Hematopoietic multipotent progenitor cell treated with erythropoietin and hydrocortisone succinate and interleukin-3 and kit ligand, for 8 days (in vitro differentiated cells): ENCODE results near the gene FAM217B.

Source experiments
- DNase-seq: peaks from one replicate; pipeline ENCODE4 v3.0.0-alpha.2; 2015

FAM217B gene, protein sequence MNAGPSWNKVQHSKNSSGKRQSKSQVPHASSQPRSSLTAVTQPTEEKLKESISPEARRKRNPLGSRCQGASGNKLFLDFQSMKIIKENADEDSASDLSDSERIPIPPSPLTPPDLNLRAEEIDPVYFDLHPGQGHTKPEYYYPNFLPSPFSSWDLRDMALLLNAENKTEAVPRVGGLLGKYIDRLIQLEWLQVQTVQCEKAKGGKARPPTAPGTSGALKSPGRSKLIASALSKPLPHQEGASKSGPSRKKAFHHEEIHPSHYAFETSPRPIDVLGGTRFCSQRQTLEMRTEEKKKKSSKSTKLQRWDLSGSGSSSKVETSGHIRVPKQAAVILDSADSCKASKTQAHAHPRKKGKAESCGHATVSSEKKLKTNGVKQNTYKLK

DNA sequence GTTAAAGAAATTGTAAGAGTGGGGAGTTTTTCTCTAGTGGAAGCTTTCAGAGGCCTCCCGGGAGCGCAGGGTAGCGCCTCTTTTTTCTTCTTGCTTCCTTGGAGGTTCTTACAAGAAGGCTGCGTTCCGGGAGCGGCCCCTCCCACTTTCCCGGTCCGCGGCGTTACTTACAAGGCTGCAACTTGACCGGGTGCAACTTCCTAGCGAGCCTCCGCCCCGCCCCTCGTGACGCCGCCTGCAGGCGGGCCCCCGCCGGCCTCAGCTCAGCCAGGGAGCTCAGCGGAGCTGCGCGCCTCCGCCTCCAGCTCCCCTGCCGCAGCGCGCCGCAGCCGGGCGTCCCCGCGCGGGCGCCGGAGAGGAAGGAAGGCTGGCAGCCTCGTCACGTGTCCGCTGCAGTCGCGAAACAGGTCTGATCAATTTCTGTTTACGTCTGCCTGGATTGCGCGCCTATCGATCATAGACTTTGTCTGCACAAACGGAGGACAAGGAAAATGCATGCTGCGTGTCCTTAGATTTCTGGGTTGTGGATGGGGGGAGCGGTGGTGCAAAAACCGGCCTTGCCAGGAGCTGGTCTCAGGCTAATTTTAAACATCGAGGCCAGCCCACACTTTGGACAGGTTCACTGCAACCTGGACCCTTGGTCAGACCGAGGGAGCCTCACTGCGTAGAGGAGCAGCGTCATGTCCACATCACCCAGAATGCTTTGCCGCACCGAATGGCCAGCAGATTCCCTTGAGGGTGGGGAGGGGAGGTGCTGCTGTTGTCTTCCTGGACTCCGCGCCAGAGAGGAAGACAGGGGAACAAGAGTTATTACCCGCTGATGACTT, at the start of gene FAM217B, which contains the start of gene PPP1R3D:
TSS of gene FAM217B (plus strand) at position 261 of the 827 bp plus-strand sequence. CDS start 3,555 bp downstream, outside the sequence.
TSS of gene PPP1R3D (minus strand) at position 177 of the 827 bp plus-strand sequence. CDS start 374 bp downstream, outside the sequence.
- DNase-seq: peak; percentile 91

DNA sequence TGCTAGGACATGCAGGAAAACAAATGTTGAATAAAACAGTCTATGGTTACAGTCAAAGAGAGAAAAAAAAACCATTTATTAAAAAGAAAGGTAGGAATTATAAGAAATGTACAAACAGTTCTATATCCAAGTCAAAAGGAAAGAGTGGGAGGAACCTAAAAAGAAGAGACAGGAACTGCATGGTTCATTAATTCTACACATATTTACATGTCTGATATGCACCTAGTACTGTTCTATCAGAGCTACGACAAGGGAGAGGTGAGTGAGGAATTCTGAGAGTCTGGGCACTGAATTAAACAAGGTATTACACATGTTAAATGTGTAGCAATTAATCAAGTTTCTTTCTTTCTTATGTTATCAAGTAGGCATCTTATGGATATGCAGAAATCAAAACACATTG, 48.6 kb upstream of the FAM217B start:
- DNase-seq: no peak

DNA sequence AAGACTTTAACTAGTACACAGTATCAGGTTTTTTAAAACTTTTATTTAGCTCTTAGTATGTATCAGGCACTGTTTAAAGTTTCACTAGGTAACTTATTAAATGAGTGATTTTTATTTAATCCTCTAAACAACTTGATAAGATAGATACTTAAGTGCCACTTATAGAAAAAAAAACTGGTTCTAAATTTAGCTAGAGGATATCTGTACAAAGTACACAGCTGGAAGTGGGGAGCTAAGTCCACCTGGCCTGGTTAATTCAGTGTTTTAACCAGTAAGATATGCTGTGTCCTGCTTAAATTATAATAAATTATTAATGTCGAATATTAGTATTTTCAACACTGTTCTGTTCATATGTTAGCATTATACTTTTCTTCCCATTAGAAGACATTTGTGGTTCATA, 44.3 kb upstream of the FAM217B start:
- DNase-seq: no peak

DNA sequence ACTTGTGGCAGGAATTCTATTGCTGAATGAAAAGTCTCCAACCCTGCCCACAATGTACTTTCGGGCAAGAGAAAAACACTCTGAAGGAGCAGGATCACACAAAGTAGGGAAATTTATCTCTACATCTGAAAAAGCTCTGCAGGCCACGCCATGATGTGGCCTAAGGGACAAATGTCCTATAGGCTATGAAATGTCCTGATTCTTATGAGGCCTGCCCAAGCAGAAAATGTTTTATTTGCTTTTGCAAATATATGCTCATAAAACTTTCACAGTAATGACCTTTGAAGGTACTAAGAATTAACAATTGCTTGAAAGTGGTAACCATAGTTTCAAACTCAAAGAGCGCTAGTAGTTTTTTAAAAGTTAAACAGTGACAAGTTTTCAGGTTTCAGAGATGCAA, 37.7 kb upstream of the FAM217B start:
- DNase-seq: no peak

DNA sequence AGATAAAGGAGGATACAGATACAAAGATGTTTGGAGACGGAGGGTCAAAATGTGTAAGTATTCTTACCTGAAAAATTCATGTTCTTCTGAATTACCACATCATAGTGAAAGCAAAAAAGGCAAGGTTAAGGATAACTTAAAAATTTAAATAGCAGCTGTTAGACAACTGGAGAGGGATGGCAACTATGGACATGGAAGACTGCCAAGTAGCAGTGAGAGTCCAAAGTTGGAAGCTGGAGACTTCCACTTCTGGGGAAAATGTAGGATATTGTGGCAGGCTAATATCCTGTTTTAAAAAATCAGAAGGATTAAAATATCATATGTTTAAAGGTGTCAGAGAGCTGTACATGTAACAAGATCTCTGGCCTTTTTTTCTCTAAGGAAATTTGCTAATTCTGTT, 36.6 kb upstream of the FAM217B start:
- DNase-seq: no peak

DNA sequence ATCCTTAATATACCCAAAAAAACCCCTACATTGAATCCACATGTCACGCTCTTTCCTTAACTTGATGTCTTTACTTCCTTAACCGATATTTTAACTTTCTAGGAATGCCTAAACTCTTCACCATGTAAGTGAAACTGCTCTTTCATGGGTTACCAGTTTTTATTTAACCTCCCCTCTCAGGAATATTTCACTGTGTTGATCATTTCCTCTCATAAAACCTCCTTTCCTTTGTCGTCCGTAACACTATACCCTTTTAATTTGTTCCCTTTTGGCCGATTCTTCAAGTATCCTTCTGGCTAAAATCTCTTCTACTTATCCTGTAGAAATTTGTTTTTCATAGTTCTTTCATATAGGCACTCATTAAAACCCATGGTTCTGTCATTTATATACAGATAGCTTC, 31.3 kb upstream of the FAM217B start:
- DNase-seq: no peak

DNA sequence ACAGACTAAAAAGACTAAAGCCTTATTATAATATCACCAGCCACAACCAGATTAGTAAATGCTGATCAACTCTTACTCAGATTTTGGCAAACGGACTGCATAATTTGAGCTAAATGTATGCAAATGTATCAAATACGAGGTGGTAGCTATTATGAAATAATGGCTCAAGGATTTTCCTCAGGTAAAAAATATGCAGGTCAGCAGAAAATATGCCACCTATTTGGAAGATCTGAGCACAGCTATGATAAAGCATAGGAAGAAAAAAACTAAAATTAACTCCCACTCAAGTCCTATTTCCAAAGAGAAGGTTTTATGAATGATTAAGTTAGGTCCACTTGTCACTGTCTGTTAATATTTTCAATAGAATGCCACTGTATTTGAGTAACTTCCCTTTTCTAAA, 29.1 kb upstream of the FAM217B start:
- no peak for DNase-seq

DNA sequence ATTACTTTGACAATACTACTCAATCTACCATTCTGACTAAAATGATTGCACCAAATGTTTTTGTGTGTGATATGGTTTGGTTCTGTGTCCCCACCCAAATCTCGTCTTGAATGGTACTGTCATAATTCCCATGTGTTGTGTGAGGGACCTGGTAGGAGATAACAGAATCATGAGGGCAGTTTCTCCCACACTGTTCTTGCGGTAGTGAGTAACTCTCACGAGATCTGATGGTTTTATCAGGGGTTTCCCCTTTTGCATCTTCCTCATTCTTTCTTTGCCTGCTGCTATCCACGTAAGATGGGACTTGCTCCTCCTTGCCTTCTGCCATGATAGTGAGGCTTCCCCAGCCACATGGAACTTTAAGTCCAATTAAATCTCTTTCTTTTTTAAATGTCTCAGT, 27.6 kb upstream of the FAM217B start:
- DNase-seq: peak; percentile 45

DNA sequence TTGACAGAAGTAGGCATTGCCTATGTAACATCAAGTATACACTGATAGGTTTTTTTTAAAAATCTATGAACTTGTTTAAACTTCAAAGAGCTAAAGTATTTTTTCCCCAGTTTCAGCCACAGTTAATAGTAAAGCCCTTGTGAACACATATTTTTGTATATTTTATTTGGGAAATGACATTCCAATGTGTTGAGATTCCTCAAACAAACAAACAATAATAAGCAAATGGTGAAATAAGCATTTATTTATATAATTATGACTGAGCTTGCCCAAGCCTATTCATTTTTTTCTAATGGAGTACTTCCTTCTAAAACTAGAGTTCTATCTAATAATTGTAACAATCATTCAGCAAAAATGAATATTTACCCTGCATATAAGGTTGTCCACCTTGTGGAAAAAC, 19.2 kb upstream of the FAM217B start:
- DNase-seq: no peak

DNA sequence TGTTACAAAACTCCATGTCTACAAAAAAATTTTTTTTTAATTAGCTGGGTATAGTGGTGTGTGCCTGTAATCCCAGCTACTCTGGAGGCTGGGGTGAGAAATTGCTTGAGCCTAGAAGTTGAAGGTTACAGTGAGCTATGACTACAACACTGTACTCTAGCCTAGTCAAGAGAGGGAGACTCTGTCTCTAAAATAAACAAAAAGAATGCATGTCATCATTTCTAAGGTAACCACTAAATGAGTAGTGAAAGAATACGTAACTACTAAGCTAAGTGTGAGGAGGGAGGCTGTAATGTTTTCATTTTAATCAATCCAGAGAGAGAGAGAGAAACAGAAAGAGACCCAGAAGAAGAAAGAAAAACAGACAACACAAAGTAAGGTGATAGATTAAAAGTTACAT, 16.7 kb upstream of the FAM217B start:
- no peak for DNase-seq

DNA sequence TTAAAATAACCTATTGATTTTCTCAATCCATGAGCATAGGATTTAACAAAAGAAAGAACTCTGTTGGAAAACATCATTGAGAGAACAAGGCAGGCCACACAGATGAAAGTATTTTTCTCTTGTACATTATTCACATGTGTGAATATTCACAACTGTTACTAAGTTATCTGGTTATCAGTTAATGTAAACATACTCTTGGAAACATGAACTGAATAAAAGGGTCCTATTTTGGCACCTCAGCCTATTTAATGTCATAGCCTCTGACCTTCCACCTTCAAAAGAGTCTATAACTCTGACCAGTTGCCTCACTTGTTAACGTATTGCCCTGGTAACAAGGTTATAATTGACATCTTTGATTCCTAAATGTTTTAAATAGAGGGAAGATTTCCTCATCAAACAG, 14.8 kb upstream of the FAM217B start:
- no peak for DNase-seq

DNA sequence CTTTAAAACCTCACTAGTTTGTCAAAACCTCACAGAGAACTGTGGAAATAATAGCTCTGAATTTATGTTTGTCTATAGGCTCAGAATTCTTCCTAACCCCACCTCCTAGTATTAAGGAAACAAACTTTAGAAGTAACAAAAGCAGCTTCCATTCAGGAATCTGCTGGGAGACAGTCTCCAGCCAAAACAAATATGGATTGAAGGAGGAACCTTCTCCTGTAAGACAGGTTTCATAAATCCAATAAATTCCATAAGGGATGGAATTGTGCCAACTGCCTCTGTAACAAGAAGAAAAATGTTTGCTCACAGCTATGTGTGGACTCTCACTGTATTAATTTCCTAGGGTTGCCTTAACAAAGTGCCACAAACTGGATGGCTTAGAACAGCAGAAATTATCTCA, 14.3 kb upstream of the FAM217B start:
- no peak for DNase-seq

DNA sequence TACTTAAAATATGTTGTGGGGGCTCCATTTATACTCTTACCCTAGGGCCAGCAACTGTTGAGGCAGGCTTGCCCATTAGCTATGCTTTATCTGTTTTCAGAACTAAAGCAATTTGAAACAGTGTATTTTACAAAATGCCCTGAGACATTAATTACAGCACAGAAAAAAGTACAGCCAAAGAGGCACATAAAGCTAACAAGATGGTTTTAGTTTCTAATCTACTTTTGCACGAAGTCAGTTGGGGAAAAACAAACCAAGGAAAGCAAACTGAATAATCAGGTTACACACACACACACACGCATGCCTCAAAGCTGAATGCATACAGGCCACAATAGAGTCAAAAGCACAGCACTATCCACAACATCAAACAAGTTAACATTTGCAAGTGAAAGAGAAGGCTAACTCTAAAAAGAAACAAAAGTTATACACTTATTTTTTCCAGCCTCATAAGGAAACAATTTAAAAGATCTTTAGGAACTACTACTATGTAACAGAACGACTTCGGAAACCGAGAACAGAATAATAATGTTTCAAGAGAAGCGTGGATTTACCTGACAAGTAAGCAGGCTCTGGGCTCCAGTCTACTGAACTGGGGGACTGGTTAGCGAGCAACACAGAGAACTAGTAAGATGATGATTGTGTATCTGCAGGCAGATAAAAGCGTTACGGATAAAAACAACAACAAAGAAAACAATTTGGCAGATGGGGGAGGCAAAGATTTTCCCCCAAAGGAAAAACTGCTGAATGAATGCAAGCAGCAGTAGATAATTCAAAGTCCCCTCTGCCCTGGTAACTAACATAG, 8.5 kb upstream of the FAM217B start:
- no peak for DNase-seq

DNA sequence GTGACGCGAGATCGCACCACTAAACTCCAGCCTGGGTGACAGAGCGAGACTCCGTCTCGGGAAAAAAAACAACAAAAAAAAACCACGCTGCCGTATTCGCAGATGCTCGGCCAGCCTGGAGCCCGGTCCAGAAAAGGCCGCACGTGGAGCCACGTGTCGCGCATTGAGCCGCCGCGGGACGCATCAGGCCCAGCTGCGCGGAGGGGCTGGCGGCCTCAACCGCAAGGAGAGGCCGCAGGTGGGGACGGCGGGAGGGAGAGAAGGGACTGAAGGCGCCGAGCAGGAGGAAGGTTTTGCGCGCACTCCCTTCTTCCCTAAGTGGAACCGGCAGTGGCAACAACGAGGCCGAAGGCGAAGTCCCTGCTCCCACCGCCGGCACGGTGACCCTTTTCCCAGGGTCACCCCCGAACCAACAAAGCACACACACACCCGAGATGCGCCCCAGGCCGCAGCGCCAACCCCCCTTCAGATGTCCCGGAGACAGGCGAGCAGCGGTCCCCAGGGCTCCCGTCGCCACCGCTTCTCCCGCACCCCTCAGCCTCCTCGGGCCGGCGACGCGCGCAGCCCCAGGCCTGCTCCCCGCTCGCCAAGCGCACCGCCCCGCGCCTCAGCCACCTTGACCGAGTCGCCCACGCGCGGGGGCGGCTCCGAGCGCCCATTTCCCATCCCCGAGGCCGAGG, 7.4 kb upstream of the FAM217B start:
- no peak for DNase-seq

DNA sequence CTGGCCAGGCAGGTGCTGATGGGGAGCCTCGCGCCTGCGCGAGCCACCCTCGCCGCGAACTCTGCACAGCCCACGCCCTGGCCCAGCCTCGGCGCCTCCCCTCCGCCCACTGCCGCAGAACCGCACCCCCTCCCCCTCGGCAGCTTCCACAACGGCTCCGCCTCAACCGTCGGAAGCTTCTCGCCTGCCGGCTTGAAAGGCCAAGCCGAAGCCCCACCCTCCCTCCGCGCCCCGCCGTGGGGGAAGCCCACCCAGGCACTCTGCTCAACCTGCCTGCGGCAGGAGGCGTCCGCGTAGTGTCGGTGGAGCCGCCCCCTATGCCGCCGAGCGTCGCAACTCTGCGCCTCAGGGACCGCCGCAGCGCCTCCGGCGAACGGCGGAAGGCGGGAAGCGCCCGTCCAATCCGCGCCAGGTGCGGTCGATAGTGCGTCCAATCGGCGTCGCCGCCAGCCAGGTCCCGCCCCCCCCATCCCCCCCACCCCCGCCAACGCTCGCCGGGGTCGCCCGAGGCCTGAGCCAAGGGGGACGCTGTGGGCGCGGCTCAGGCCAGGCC, 6.8 kb upstream of the FAM217B start, which contains the start of gene SYCP2:
TSS of gene SYCP2 (minus strand) at position 342 of the 553 bp plus-strand sequence. CDS start 11,224 bp downstream, outside the sequence.
- DNase-seq: peak; percentile 30

DNA sequence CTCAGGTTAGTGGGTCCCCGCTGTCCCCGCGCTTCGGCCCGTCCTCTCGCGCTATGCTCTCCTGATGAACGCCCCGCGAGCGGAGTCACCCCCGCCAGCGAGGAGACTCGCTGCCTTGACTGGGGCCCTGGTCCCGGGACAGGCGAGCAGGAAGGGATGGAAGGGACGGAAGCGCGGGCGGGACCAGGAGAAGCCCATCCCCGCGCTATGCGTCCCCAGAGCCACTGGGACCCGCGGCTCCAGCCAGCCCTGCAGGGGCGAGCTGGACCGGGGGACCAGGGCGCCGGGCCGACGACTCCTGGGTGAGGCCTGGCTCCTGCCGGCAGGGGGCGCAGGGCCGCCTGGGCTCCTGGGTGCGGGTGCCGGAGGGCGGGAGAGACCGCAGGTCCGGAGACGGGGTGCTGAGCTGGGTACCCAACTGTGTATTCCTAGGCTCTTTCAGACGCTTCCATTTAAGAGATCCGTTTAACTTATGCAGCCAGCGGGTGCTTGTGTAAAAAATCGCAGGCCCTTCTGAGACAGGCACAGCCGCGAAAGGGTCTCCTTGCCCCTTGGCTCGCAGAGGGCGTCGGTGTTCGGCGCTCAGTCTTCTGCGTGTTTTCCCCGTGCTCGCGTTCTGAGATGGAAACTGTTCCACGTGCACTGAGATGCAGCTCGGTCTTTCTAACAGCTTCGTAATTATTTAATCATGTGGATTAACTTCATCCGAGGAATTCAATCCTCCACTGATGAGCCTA, 6.2 kb upstream of the FAM217B start:
- peak; percentile 69 for DNase-seq

DNA sequence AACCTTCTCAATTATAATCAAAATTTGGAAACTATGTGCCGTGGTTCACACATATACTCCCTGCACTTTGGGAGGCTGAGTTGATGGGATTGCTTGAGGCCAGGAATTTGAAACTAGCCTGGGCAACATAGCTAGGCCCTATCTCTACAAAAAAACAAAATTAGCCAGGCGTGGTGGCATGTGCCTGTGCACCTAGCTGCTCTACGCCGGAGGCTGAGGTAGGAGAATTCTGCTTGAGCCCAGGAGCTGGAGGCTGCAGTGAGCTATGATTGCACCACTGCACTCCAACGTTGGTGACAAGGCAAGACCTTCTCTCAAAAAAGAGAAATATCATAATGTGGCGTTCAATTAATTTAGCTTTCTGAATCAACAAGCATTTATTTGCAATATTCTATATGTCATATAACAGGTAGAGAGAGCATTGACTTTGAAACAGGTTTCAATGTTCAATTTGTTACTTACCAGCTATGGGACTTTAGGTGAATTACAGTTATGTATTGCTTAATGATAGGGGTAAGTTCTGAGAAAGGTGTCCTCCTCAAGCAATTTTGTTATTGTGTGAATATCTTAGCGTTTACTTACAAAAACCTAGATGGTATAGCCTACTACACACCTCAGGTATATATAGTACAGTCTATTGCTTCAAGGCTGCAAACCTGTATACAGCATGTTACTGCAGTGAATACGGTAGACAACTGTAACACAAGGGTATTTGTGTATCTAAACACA, 4.6 kb upstream of the FAM217B start:
- DNase-seq: no peak

DNA sequence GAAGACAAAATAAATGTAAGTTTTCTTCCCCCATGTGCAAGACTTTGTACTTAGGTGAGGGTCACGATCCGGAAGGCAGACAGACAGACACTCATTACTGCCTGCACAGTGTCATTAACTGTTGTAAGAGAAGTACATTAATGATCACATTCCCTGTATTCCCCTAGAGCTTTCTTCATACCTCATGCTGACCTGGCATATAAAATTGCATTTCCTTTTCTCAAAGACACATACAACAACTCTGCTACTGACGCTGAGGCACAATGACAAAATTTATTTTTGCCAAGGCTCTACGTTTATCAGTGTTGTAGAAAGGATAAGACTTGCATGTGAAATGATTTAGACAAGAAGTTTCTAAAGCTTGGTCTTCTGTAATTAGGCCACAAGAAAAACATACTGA, 3.8 kb upstream of the FAM217B start:
- DNase-seq: no peak

DNA sequence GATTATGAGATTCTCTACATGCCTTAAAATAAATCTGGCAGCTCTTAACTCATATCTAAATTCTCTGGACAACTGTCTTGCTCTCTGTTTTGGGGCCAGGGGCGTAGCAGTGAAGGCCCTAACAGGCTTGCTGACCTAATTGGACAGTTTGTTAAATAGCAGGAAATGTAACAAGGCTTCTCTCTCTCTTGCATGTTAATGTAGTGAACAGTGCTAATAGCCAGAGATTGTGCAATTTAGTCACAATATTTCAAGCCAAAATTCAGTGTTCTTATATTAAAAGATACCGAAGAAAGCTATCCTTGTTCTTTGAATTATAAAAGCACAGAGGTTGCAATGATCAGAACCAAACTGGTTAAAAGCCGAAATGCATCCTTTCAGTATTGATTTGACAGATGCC, 3.0 kb upstream of the FAM217B start:
- no peak for DNase-seq

DNA sequence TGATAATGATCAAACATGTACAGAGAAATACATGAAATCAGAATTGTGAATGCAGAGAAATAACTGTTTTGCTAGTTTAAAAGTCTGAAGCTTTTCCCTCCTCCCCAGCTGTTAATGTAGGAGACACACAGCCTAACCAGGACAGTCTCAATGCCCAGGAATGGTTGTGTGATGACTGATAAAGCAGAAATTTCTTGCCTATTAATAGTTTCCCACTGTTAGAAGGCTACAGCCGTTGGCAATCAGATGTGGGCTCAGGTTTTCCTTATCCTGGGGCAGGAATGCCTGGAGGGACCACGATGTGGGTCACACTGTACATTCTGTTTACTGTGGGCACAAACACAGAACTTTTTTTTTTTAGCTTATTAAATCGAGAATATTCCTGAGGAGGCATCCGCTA, 2.0 kb upstream of the FAM217B start:
- DNase-seq: peak; percentile 4

DNA sequence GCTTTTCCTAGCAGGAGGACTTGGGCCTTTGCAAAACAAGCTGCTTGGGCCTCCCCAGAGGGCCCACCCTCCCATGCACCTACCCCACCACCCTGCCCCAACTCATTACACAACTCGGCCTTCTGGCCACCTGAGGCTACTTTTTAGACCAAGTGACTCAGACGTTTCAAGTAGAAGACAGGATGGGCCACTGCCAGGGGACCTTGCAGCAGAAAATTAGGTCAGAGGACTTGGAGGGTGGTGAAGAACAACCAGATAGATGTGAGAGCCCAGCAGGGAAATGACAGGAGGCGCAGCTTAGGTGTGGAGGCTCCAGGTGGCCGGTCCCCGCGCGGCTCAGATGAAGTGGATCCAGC, 1.5 kb upstream of the FAM217B start:
- no peak for DNase-seq
